T-helper 9 cell (primary cell): ENCODE results near the gene NET1.

ENCODE experiments used
- DNase-seq: peaks from one replicate; pipeline ENCODE4 v3.0.0-alpha.2; 2020

NET1 gene

GRCh38 chr10:5504146-5505072 lies 92.1 kb downstream of the NET1 start:
- DNase-seq: no peak

GRCh38 chr10:5506246-5506645 lies 93.9 kb downstream of the NET1 start:
- no peak for DNase-seq

GRCh38 chr10:5506751-5507648 lies 94.6 kb downstream of the NET1 start:
- no peak for DNase-seq

- DNase-seq: no peak
Observed at GRCh38 chr10:5507649-5508131, 95.3 kb downstream of the NET1 start.

- no peak for DNase-seq
Observed at GRCh38 chr10:5508161-5508604, 95.8 kb downstream of the NET1 start.
